Spleen (tissue), 7 donors: ENCODE results near the gene CBL.

Experiments used
- POLR2A ChIP-seq, 3 donors: fragments of 450-650 bp; IDR thresholded peaks; one replicate each; pipeline ENCODE4 v1.5.1; 2017; ENCODE audit warnings: antibody characterized with exemption in 3 of 3, mild to moderate bottlenecking in 1 of 3
- POLR2AphosphoS5 ChIP-seq, 3 donors: sonication (generic); formaldehyde crosslinking; IDR thresholded peaks; one replicate each; pipeline ENCODE4 v1.5.1; 2017; ENCODE audit warnings: antibody characterized with exemption in 3 of 3
- TF ChIP-seq, protein P1 (sequence below), 11 experiments: fragments of 200-600 bp in 7 of 11; fragments of 450-650 bp in 4 of 11; sonication (generic) in 4 of 11; IDR thresholded peaks in 8 of 11; conservative IDR thresholded peaks in 3 of 11; 1 replicate in 7 of 11; 2 replicates in 4 of 11; pipeline versions ENCODE4 v1.4.0 to v1.8.0; 2016 to 2021; ENCODE audit warnings: antibody characterized with exemption in 11 of 11, inconsistent platforms in 4 of 11, mild to moderate bottlenecking in 1 of 11
- donor health status: DM: no; HTN: no; CAD: no; lungs with moderate emphysema.
- donor health status: DM: no; HTN: no; CAD: no.
- donor health status: DM: no; HTN: no; CAD: no.

DNA sequence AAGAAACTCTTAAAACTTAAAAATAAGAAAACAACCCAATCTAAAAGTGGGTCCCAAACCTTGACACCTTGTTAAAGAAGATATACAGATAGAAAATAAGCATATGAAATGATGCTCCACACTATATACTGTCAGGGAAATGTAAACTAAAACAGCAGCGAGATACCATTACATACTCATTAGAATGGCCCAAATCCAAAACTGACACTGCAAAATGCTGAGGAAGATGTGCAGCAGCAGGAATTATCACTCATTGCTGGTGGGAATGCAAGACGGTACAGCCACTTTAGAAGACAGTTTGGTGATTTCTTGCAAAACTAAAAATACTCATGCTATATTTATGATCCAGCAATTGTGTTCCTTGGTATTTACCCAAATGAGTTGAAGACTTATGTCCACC, 123.2 kb downstream of the CBL start:
- TF ChIP-seq POLR2AphosphoS5 (IDR thresholded peaks at IDR 0.05) (no peak), POLR2A (IDR thresholded peaks at IDR 0.05) (no peak)
- TF ChIP-seq, protein P1, sequence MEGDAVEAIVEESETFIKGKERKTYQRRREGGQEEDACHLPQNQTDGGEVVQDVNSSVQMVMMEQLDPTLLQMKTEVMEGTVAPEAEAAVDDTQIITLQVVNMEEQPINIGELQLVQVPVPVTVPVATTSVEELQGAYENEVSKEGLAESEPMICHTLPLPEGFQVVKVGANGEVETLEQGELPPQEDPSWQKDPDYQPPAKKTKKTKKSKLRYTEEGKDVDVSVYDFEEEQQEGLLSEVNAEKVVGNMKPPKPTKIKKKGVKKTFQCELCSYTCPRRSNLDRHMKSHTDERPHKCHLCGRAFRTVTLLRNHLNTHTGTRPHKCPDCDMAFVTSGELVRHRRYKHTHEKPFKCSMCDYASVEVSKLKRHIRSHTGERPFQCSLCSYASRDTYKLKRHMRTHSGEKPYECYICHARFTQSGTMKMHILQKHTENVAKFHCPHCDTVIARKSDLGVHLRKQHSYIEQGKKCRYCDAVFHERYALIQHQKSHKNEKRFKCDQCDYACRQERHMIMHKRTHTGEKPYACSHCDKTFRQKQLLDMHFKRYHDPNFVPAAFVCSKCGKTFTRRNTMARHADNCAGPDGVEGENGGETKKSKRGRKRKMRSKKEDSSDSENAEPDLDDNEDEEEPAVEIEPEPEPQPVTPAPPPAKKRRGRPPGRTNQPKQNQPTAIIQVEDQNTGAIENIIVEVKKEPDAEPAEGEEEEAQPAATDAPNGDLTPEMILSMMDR (IDR thresholded peaks at IDR 0.05 in 8 of 11, conservative IDR thresholded peaks at IDR 0.05 in 3 of 11), result no peak
